ENCODE data around the gene ADAMTS16. TPM values are rescaled to one million over a fixed set of nuclear protein-coding genes. Genes with fewer than 3 reads are reported as not detected.

Gene ADAMTS16
- total and polyA plus RNA-seq, 7 donors, result under 0.01 to 5.3 (median 0.16) TPM; not detected in 2

DNA sequence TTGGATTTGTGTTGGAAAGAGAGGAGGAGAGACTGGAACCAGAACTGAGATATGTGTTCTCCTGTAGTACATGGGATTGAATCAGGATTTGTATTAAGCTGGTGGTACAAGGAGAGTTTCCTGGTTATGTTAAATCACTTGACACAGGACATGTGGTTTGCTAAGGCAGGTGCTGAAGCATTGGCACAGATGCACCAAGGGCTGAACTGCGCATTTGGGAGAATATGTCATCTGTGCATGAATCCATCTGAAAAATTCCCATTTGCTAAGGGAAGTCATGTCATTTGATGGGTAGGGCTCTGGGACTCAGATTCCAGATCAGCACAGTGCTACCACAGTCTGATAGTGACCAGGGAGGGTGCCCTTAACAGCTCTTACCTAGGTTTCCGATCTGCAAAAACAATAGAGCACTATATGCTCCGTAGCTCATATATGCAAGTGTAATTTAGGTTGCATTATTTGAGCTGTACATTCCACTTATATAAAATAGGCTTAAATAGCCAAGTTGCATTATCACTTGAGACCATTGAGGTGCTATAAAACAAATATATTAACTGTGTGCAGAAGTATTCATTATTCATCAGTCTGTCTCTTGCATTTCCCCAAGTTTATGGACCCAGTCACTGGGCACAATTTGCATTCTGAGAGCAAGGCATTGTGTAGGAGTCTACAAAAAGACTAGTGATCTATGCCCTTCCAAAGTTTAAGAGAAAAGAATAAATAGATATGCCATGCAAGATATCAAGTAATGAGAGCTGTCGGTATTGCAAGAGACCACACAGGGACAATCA, 55.2 kb downstream of the ADAMTS16 start:
- intact Hi-C loops (cut with DNase I), result no loop called here
- WGBS, 2 donors, result 89 to 96% methylated on average over 4 of the region's 4 CpGs
- Histone ChIP-seq H3K27ac (no peak overlapping the region), H3K4me3 (no peak overlapping the region), H3K4me1 (no peaks in the 10 kb centered on the region), H3K9me3 (no peaks in the 10 kb centered on the region), H3K27me3 (no peaks in the 10 kb centered on the region), H3K36me3 (no peaks in the 10 kb centered on the region)
- TF ChIP-seq POLR2A (IDR thresholded peaks at IDR 0.05) (no peak), CTCF (IDR thresholded peaks at IDR 0.05) (no peak), EP300 (IDR thresholded peaks at IDR 0.05) (no peak), POLR2AphosphoS5 (IDR thresholded peaks at IDR 0.05) (no peak)
- no peak for DNase-seq

GRCh38 chr5:5198135-5198534, 58.0 kb downstream of the ADAMTS16 start:
- Histone ChIP-seq H3K36me3 (no peaks in the 10 kb centered on the region), H3K27me3 (no peaks in the 10 kb centered on the region), H3K4me3 (no peak overlapping the region), H3K4me1 (no peaks in the 10 kb centered on the region), H3K27ac (no peak overlapping the region), H3K9me3 (no peaks in the 10 kb centered on the region)
- intact Hi-C loops (cut with DNase I), result no loop called here
- WGBS, 2 donors, result 82 to 90% methylated on average over 7 of the region's 7 CpGs
- TF ChIP-seq CTCF (IDR thresholded peaks at IDR 0.05) (no peak), POLR2A (IDR thresholded peaks at IDR 0.05) (no peak), POLR2AphosphoS5 (IDR thresholded peaks at IDR 0.05) (no peak), EP300 (IDR thresholded peaks at IDR 0.05) (no peak)
- DNase-seq, result no peak

DNA sequence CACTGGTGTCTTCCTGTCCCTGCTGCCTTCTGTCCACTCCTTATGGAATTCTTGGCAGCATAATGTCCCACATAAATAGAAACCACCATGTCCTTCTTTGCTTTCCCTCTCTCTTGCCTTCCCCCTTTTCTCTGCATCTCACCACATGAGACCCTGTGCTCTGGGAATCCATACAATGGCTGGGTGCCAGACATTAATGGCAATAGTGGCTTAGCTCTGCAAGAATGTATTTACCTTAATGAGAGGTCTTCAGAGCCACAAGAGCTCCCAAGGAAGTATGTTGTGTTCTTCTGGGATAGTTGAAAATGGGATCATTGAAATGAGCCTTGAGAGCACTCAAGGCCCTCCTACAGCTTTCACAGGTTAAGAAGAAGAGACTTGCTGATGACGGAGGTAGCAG, 58.7 kb downstream of the ADAMTS16 start:
- Histone ChIP-seq H3K4me3 (no peak overlapping the region), H3K27me3 (no peaks in the 10 kb centered on the region), H3K27ac (no peak overlapping the region), H3K36me3 (no peaks in the 10 kb centered on the region), H3K4me1 (no peaks in the 10 kb centered on the region), H3K9me3 (no peaks in the 10 kb centered on the region)
- WGBS, 2 donors, result 0 to 7% methylated on average over 1 of the region's 1 CpG
- TF ChIP-seq EP300 (IDR thresholded peaks at IDR 0.05), result no peak
- TF ChIP-seq POLR2AphosphoS5 (IDR thresholded peaks at IDR 0.05), result no peak
- TF ChIP-seq POLR2A (IDR thresholded peaks at IDR 0.05), result no peak
- TF ChIP-seq CTCF (IDR thresholded peaks at IDR 0.05), result no peak
- intact Hi-C loops (cut with DNase I), result no loop called here
- DNase-seq, result no peak

- 45 to 60% methylated on average over 6 of the region's 6 CpGs for WGBS, 2 donors
- H3K9me3 ChIP-seq, result no peaks in the 10 kb centered on the region
- TF ChIP-seq POLR2A (IDR thresholded peaks at IDR 0.05), result no peak
- no peak for TF ChIP-seq EP300 (IDR thresholded peaks at IDR 0.05)
- no peak for TF ChIP-seq POLR2AphosphoS5 (IDR thresholded peaks at IDR 0.05)
- no peak for TF ChIP-seq CTCF (IDR thresholded peaks at IDR 0.05)
- intact Hi-C loops (cut with DNase I), result no loop called here
- no peak for DNase-seq
- H3K4me1 ChIP-seq, result no peaks in the 10 kb centered on the region
- no peak overlapping the region for H3K27ac ChIP-seq
- H3K27me3 ChIP-seq, result no peaks in the 10 kb centered on the region
- no peaks in the 10 kb centered on the region for H3K36me3 ChIP-seq
- no peak overlapping the region for H3K4me3 ChIP-seq
These were observed 59.4 kb downstream of the ADAMTS16 start for GRCh38 chr5:5199495-5199894.

GRCh38 chr5:5200133-5200532, 60.0 kb downstream of the ADAMTS16 start:
- 85 to 90% methylated on average over 5 of the region's 5 CpGs for WGBS, 2 donors
- Histone ChIP-seq H3K4me3 (no peak overlapping the region), H3K27me3 (no peaks in the 10 kb centered on the region), H3K9me3 (no peaks in the 10 kb centered on the region), H3K27ac (no peak overlapping the region), H3K4me1 (no peaks in the 10 kb centered on the region), H3K36me3 (no peaks in the 10 kb centered on the region)
- no peak for TF ChIP-seq EP300 (IDR thresholded peaks at IDR 0.05)
- no peak for TF ChIP-seq CTCF (IDR thresholded peaks at IDR 0.05)
- TF ChIP-seq POLR2A (IDR thresholded peaks at IDR 0.05), result no peak
- no peak for TF ChIP-seq POLR2AphosphoS5 (IDR thresholded peaks at IDR 0.05)
- no peak for DNase-seq
- intact Hi-C loops (cut with DNase I), result no loop called here
